ENCODE measurements around the gene SEMA5A.

DNA sequence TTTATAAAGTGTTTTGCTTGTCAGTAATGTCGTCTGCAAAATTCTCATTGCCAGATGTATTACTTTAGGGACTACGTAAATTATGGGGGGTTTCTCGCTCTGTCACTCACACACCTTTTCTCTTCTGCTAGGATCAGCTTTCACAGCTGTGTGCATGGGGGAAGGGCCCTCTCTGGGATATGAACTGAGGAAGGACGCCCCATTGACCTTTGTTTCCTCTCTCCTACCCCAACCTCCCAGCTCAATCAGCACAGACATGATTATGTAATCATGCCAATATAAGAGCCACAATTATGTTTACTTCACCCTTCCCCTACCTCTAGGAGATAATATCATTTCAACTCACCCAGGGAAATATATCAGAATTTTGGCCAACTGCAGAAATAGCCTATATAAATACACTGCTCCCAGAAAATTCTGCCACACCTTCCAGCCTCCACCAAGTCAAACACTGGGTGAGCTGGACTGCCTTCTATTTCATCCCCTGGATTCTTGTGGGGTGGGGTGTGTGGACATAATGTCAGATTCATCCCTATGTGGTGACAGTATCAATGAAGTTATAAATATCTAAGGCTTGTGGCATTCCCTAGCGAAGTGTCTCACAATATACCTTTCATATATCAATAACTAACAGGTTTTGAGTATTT lies 12.6 kb upstream of the SEMA5A start:
- TF ChIP-seq, protein P1, sequence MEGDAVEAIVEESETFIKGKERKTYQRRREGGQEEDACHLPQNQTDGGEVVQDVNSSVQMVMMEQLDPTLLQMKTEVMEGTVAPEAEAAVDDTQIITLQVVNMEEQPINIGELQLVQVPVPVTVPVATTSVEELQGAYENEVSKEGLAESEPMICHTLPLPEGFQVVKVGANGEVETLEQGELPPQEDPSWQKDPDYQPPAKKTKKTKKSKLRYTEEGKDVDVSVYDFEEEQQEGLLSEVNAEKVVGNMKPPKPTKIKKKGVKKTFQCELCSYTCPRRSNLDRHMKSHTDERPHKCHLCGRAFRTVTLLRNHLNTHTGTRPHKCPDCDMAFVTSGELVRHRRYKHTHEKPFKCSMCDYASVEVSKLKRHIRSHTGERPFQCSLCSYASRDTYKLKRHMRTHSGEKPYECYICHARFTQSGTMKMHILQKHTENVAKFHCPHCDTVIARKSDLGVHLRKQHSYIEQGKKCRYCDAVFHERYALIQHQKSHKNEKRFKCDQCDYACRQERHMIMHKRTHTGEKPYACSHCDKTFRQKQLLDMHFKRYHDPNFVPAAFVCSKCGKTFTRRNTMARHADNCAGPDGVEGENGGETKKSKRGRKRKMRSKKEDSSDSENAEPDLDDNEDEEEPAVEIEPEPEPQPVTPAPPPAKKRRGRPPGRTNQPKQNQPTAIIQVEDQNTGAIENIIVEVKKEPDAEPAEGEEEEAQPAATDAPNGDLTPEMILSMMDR (IDR thresholded peaks at IDR 0.05), result no peak
- TF ChIP-seq POLR2A (IDR thresholded peaks at IDR 0.05), result no peak

All from lower leg skin (tissue), 3 donors.